Activated CD4-positive, alpha-beta T cell treated with anti-CD3 and anti-CD28 coated beads, Interleukin-2, amount 10 ng/mL, durations not matched to agents 24 days and 14 days (primary cell): ENCODE results near the gene ABCC8. TPM values are rescaled to one million over a fixed set of nuclear protein-coding genes. Genes with fewer than 3 reads are reported as not detected.
A peak's percentile ranks its signal among the peaks of the same experiment; 100 is the strongest.
"Not testable (repeated sequence)": the region's sequence is repeated elsewhere in the genome, so short reads cannot be mapped to it uniquely, and the experiment has no call there.

Experiments used
- DNase-seq: peaks from one replicate; pipeline ENCODE4 v3.0.0; 2022
- H3K27ac Mint-ChIP-seq: one replicate; pipeline ENCODE4 v1.8.0; 2022; ENCODE audit warnings: mild to moderate bottlenecking, mixed read lengths
- H3K27me3 Mint-ChIP-seq: one replicate; pipeline ENCODE4 v1.8.0; 2022; ENCODE audit warnings: mixed read lengths
- H3K36me3 Mint-ChIP-seq: one replicate; pipeline ENCODE4 v1.8.0; 2022; ENCODE audit warnings: low read depth, mild to moderate bottlenecking, mixed read lengths
- H3K4me1 Mint-ChIP-seq: one replicate; pipeline ENCODE4 v1.8.0; 2021; ENCODE audit warnings: mixed read lengths
- H3K4me3 Mint-ChIP-seq: one replicate; pipeline ENCODE4 v1.8.0; 2022; ENCODE audit warnings: mild to moderate bottlenecking, moderate library complexity, mixed read lengths
- H3K9me3 Mint-ChIP-seq: one replicate; pipeline ENCODE4 v1.8.0; 2021; ENCODE audit warnings: mixed read lengths
- intact Hi-C: fragments of 100-400 bp; cut with micrococcal nuclease; formaldehyde crosslinking; loops from one replicate; pipeline ENCODE4 v1.15.1; 2023
- total RNA-seq: library from RNA; stranded (reverse); gene quantifications from 2 replicates; pipeline ENCODE4 v1.2.3, GENCODE V29; 2022

Gene ABCC8
- total RNA-seq, 1 donor from 2014 or later: not detected

DNA sequence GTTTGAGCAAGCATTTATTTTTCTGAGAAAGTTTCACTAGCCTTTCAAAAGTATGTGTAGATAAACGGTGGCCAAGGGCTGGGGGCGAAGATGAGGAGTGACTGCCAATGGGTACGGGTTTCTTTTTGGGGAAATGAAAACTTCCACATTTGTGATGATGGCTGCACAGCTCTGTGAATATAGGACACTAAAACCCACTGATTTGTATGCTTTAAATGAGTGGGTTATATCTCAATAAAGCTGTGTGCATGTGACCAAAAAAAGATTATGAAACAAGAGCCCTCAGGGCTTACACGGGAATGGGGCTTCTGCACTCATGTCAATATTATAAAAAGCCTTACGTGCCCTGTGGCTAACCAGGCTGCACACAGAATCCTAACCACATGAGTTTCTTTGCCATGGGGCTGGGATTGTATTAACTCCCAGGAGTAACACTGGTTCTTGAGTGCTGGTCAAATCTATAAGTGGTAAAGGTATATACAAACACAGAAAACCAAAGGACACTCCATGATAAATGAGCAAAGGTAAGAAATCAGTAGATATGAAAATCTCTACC is 31.3 kb downstream of the ABCC8 start:
- Mint-ChIP-seq H3K27me3 (peaks cover 8% of the 10 kb centered on the region), H3K9me3 (no peaks in the 10 kb centered on the region)

DNA sequence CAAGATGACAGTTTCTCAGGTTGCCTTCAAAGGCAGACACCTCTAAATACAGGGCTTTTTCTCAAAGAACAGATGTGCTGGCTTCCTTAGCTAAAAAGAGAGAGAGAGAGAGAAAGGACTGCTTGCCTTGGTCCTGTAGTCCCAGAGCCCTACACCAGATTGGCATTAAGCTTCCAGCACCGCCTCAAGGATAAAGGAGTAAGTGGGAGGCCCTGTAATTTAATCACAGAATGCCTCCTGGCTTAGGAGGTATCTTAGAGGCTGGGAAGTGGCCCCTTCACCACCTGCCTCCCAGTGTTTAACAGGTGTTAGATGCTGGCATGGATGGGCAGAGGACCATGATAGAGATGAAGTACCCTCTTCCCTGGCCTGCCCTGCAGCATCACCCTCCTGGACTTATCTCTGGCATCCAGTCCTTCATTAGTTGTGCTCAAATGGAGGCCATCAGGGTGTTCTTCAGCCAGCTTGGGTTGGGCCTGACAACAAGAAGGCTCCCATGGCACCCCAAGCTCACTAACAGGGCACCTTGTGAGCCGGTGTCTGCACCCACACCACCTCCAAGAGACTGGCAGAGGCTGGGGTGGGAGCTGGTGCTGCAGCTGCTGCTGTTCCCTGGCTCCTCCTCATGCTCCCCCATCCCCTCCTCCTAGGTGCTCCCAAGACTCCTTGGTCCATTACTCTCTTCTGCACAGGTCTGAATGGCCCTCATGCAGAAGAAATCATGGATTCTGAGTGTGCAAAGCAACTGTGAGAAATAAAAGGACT is 32.5 kb downstream of the ABCC8 start:
- no peak for DNase-seq
- H3K4me3 Mint-ChIP-seq: no peak overlapping the region
- peaks cover 10% of the 10 kb centered on the region for H3K27me3 Mint-ChIP-seq
- no peaks in the 10 kb centered on the region for H3K9me3 Mint-ChIP-seq
- H3K36me3 Mint-ChIP-seq: no peaks in the 10 kb centered on the region
- peaks cover 7% of the 10 kb centered on the region for H3K4me1 Mint-ChIP-seq
- intact Hi-C loops: no loop called here
- no peak overlapping the region for H3K27ac Mint-ChIP-seq

More for the DNA sequence above, 31.3 kb downstream of the ABCC8 start:
- Mint-ChIP-seq H3K4me3 (no peak overlapping the region), H3K36me3 (no peaks in the 10 kb centered on the region), H3K27ac (no peak overlapping the region), H3K4me1 (no peaks in the 10 kb centered on the region)
- no peak for DNase-seq
- intact Hi-C loops: no loop called here

DNA sequence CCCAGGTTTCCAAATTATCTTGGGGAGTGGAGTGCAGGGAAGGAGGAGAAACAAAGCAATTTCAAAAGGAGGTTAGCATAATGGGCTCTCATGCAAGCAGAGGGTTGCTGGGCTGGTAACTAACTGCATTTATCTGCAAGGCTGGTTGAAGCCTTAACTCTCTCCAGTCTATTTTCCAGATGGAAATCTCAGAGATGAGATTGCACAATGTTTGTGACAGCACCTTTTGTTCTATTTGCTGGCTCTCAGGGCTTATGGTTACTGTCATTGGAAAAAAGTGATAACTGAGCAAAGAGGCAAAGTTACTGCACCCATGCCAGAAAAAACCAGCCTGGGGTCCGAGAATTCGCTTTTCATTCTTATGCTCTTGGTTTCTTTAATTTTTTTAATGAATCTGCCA is 33.2 kb downstream of the ABCC8 start:
- Mint-ChIP-seq H3K27me3 (peaks cover 12% of the 10 kb centered on the region), H3K27ac (no peak overlapping the region), H3K4me1 (peaks cover 13% of the 10 kb centered on the region), H3K36me3 (no peaks in the 10 kb centered on the region), H3K9me3 (no peaks in the 10 kb centered on the region), H3K4me3 (no peak overlapping the region)
- no peak for DNase-seq
- intact Hi-C loops: no loop called here

DNA sequence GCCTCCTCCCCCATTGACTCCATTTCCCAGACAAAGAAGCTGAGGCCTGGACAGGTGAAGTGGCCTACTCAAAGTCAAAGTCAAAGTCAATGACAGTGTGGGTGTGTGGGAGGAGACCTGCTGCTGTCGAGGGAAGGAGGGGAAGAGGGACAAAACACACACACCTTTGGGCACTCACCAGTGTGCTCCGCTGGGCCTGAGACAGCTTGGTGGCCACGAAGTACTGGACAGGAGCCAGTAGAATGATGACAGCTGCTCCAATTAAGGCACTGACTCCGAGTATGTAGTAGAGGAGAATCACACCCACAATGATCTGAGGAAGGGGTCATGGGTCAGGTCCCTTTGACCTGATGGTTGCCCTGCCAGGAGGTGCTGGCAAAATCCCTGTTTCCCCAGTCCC is 33.6 kb downstream of the ABCC8 start:
- intact Hi-C loops: no loop called here
- no peak overlapping the region for H3K4me3 Mint-ChIP-seq

DNA sequence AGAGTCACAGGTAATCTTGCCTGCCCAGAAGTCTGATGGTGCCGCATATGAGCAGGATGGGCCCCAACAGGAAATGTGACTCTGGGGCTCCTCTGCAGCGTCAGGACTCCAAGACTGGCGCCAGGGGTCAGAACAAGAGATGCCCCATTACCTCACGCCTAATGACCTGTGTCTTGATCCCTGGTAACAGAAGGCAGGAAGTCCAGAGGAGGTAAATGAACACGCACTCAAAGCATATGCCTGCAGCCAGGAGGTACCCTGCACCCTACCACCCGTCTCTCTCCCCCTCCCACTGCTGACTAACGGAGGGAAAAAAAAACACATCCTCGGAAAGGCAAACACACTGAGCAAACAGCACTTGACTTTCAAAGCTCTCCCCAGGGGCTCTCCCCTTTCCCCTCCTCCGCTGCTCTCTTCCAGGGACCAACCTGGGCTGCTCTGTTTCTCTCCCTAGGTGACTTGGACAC is 37.3 kb downstream of the ABCC8 start:
- intact Hi-C loops: no loop called here
- H3K4me3 Mint-ChIP-seq: peak overlapping the region; percentile 26
- no peaks in the 10 kb centered on the region for H3K9me3 Mint-ChIP-seq
- DNase-seq: no peak
- peaks cover 18% of the 10 kb centered on the region for H3K4me1 Mint-ChIP-seq
- peaks cover 12% of the 10 kb centered on the region for H3K27me3 Mint-ChIP-seq
- H3K27ac Mint-ChIP-seq: no peak overlapping the region
- no peaks in the 10 kb centered on the region for H3K36me3 Mint-ChIP-seq

More for the DNA sequence above, 33.6 kb downstream of the ABCC8 start:
- Mint-ChIP-seq H3K4me1 (peaks cover 13% of the 10 kb centered on the region), H3K9me3 (no peaks in the 10 kb centered on the region), H3K36me3 (no peaks in the 10 kb centered on the region), H3K27me3 (peaks cover 11% of the 10 kb centered on the region), H3K27ac (no peak overlapping the region)
- DNase-seq: no peak

DNA sequence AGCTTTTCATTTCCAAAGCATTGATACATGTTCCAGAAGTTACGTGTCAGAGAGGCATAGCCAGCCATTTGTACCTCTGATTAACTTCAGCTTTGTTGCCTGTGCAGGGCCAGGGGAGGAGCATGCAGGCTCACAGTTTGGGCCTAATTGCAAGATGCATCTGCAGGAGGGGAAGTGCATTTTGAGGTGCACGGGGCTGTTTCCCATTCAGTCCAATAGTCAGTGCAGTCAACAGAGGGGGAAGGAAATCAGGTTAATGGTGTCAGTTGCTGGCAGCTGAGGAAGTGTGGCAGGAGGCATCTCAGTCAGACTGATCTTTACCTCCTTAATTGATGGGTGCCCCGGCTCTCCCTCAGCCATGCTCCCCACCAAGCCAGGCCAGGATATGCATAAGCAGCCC is 39.3 kb downstream of the ABCC8 start:
- H3K9me3 Mint-ChIP-seq: no peaks in the 10 kb centered on the region

DNA sequence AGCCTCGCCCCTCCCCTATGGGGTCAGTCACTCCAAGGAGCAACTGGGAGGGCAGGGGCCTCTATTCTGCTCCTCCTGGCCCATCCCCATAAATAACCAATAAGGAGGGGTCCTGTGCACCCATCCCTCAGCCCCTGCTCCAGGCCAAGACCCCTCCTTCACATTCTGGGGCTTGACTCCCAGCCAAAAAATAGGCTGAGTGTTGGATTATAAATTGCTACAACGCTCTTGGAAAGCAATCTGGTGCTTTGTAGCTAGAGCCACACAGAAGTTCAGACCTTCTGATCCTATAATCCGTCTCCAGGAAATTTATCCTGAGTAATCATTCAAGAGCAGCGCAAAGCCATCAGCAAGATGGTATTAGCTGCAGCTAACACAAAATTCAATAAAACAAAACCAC is 42.5 kb downstream of the ABCC8 start:
- DNase-seq: no peak
- H3K27me3 Mint-ChIP-seq: peaks cover 12% of the 10 kb centered on the region
- no peaks in the 10 kb centered on the region for H3K36me3 Mint-ChIP-seq
- H3K4me3 Mint-ChIP-seq: no peak overlapping the region
- H3K4me1 Mint-ChIP-seq: peaks cover 12% of the 10 kb centered on the region
- intact Hi-C loops: no loop called here
- H3K27ac Mint-ChIP-seq: no peak overlapping the region
- H3K9me3 Mint-ChIP-seq: no peaks in the 10 kb centered on the region

More for the DNA sequence above, 39.3 kb downstream of the ABCC8 start:
- Mint-ChIP-seq H3K36me3 (no peaks in the 10 kb centered on the region), H3K4me3 (no peak overlapping the region), H3K27me3 (peaks cover 13% of the 10 kb centered on the region), H3K4me1 (peaks cover 18% of the 10 kb centered on the region), H3K27ac (no peak overlapping the region)
- intact Hi-C loops: no loop called here
- no peak for DNase-seq

DNA sequence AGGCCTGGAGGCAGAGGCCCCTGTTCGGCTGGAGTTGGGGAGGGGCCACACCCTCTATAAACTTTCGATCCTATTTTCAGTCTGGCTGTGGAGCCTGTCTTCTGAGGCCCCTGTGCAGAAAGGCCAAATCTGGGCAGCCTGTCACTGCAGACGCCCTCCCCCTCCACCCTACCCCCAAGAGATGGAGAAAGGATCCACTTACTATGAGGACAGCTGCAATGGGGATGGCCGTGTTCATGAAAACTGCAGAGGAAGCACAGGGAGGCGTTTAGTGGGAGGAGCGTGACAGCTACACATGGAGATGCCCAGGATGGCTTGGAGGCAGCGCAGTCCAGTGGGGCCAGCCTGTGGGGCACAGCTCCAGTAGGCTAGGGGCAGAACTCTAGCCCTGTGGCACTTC is 44.6 kb downstream of the ABCC8 start:
- peaks cover 4% of the 10 kb centered on the region for H3K4me1 Mint-ChIP-seq
- H3K36me3 Mint-ChIP-seq: no peaks in the 10 kb centered on the region
- H3K9me3 Mint-ChIP-seq: no peaks in the 10 kb centered on the region
- intact Hi-C loops: no loop called here
- no peak for DNase-seq
- no peak overlapping the region for H3K27ac Mint-ChIP-seq
- H3K4me3 Mint-ChIP-seq: no peak overlapping the region
- peaks cover 11% of the 10 kb centered on the region for H3K27me3 Mint-ChIP-seq

DNA sequence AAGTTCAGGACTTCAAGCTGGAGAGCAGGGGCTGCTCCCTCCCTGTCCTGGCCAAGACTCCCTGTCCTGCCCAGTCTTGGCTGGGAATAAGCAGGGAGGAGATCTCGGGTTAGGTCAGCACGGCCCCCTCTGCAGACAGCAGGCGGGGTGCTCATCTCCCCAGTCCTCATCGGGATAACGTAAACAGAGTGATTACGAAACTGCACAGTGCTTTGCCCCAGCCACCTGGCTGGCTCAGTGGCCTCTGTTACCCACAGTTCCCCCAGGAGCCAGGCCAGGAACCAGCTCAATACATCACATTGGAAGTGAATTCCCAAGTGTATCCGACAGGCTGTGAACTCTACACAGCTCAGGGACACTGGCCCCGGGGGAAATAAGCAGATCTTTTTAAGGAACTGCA is 45.5 kb downstream of the ABCC8 start:
- H3K9me3 Mint-ChIP-seq: no peaks in the 10 kb centered on the region
- no peak for DNase-seq
- intact Hi-C loops: no loop called here
- no peak overlapping the region for H3K4me3 Mint-ChIP-seq
- no peak overlapping the region for H3K27ac Mint-ChIP-seq
- H3K4me1 Mint-ChIP-seq: peaks cover 9% of the 10 kb centered on the region
- H3K27me3 Mint-ChIP-seq: peaks cover 11% of the 10 kb centered on the region
- no peaks in the 10 kb centered on the region for H3K36me3 Mint-ChIP-seq

DNA sequence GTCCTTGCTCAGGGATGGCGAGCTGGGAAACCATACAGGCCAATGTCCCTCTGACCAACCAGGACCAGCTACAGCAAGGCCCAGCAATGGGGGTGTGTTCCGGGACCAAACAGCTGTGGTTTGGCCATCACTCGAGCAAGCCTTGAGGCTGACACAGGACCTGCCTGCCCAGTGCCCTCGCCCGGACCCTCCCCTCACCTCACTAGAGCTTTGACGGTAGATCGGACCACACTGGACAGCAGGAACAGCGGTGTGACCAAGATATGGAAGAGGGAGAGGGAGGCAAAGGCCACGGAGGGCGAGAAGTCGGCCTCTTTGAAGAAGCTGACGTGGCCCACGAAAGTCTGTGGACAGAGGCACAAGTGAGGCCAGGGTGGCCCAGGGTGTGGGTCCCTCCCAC is 46.0 kb downstream of the ABCC8 start:
- Mint-ChIP-seq H3K4me1 (peaks cover 10% of the 10 kb centered on the region), H3K36me3 (no peaks in the 10 kb centered on the region), H3K4me3 (no peak overlapping the region), H3K27me3 (peaks cover 11% of the 10 kb centered on the region), H3K27ac (no peak overlapping the region), H3K9me3 (no peaks in the 10 kb centered on the region)
- intact Hi-C loops: no loop called here
- DNase-seq: no peak

DNA sequence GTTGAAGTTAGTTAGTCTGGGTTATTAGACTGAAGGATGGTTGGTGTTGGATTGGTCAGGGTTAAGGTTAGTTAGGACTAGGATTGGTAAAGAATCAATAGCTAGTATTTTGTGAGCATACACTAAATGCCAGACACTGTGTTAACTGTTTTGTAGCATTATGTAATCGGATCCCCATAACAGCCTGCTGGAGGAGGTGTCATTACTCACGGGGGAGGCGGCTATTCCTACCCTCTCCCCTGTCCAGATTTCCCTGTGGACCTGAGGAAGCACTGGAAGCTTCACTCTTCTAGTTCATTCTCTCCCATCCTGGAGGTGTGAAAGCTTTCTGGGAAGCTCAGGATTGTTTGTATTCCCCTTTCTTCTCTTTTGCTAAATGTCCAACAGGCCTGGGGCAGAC is 47.7 kb downstream of the ABCC8 start:
- H3K9me3 Mint-ChIP-seq: no peaks in the 10 kb centered on the region
- intact Hi-C loops: no loop called here
- DNase-seq: no peak
- H3K27me3 Mint-ChIP-seq: peaks cover 4% of the 10 kb centered on the region
- no peak overlapping the region for H3K27ac Mint-ChIP-seq
- H3K4me3 Mint-ChIP-seq: no peak overlapping the region
- H3K4me1 Mint-ChIP-seq: peaks cover 10% of the 10 kb centered on the region
- no peaks in the 10 kb centered on the region for H3K36me3 Mint-ChIP-seq

DNA sequence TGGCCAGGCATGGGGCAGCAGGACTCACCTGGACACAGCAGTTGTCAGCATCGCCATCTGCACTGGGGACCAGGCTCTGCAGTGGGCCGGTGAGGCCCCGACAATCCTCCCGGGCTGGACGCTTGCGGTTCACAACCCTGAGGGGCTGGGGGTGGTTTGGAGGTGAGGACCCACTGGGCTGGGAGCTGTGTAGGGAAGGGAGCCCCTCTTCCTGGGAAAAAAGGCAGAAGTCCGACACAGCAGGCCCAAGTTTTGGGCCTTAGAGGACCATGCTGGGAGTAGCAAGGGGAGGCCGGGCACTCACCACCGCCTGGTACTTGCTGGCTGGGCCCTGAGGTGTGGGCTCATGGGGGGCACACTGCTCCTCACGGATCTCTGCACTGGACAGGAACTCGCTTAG is 48.4 kb downstream of the ABCC8 start:
- Mint-ChIP-seq H3K36me3 (no peaks in the 10 kb centered on the region), H3K9me3 (no peaks in the 10 kb centered on the region), H3K4me3 (no peak overlapping the region), H3K27ac (no peak overlapping the region), H3K4me1 (peaks cover 10% of the 10 kb centered on the region), H3K27me3 (peaks cover 5% of the 10 kb centered on the region)
- DNase-seq: no peak
- intact Hi-C loops: no loop called here

DNA sequence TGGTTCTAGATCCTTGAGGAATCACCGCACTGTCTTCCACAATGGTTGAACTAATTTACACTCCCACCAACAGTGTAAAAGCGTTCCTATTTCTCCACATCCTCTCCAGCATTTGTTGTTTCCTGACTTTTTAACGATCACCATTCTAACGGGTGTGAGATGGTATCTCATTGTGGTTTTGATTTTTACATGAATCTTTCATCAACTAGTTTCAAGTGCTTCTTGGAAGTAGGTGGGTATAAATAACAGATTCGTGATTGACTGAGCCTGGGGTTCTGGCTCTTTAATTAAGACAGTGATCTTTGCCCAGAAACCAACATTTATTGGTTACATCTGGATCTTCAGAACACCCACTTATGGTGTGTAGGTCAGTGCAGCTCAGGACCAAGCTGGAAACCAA is 50.4 kb downstream of the ABCC8 start:
- DNase-seq, H3K36me3 Mint-ChIP-seq, H3K9me3 Mint-ChIP-seq, intact Hi-C loops, H3K27ac Mint-ChIP-seq, H3K4me3 Mint-ChIP-seq: not testable (repeated sequence)
- H3K27me3 Mint-ChIP-seq: peaks cover 18% of the 10 kb centered on the region
- peaks cover 16% of the 10 kb centered on the region for H3K4me1 Mint-ChIP-seq

DNA sequence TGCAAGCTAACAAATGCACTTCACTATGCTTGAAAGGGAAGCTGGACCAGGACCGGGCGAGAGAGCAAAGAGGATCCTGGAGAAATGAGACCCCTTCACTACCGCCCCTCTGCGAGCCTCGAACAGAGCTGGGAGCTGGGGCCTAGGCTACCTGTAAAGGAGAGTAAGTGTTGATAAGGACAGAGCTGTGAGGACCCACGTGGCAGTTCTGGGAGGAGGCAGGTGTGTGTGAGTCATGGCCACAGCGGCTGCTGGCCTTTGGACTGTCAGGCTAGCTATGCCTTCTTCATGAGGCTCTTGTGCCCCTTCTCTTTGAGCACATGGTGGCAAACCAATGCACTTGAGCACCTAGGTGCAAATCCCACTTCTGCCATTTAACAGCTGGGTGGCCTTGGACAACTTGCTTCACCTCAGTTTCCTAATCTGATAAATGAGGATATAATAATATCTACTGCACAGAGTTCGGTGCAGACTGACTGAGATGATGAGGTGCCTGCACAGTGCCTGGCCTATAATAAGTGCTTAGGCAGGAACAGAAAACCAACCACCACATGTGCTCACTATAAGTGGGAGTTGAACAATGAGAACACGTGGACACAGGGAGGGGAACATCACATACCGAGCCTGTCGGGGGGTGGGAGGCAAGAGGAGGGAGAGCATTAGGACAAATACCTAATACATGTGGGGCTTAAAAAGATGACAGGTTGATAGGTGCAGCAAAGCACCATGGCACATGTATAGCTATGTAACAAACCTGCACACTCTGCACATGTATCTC is 52.9 kb downstream of the ABCC8 start:
- H3K27ac Mint-ChIP-seq: no peak overlapping the region
- intact Hi-C loops: no loop called here
- peaks cover 34% of the 10 kb centered on the region for H3K27me3 Mint-ChIP-seq
- no peaks in the 10 kb centered on the region for H3K9me3 Mint-ChIP-seq
- no peaks in the 10 kb centered on the region for H3K36me3 Mint-ChIP-seq
- H3K4me1 Mint-ChIP-seq: peaks cover 16% of the 10 kb centered on the region
- DNase-seq: no peak
- no peak overlapping the region for H3K4me3 Mint-ChIP-seq
